Activated naive CD4-positive, alpha-beta T cell treated with anti-CD3 and anti-CD28 coated beads, Interleukin-2, amount 50 U/mL, for 24 hours (primary cell): ENCODE results near the gene TMBIM1.
A peak's percentile ranks its signal among the peaks of the same experiment; 100 is the strongest.

Experiments
- H3K27ac Mint-ChIP-seq: one replicate; pipeline ENCODE4 v1.8.0; 2021; ENCODE audit warnings: mild to moderate bottlenecking, mixed read lengths
- H3K27me3 Mint-ChIP-seq: one replicate; pipeline ENCODE4 v1.8.0; 2021; ENCODE audit warnings: mixed read lengths
- H3K36me3 Mint-ChIP-seq: one replicate; pipeline ENCODE4 v1.8.0; 2021; ENCODE audit warnings: mixed read lengths
- H3K4me1 Mint-ChIP-seq: one replicate; pipeline ENCODE4 v1.8.0; 2021; ENCODE audit warnings: mixed read lengths
- H3K4me3 Mint-ChIP-seq: one replicate; pipeline ENCODE4 v1.8.0; 2021; ENCODE audit warnings: mild to moderate bottlenecking, mixed read lengths
- H3K9me3 Mint-ChIP-seq: one replicate; pipeline ENCODE4 v1.8.0; 2021; ENCODE audit warnings: mixed read lengths

TMBIM1 gene, protein sequence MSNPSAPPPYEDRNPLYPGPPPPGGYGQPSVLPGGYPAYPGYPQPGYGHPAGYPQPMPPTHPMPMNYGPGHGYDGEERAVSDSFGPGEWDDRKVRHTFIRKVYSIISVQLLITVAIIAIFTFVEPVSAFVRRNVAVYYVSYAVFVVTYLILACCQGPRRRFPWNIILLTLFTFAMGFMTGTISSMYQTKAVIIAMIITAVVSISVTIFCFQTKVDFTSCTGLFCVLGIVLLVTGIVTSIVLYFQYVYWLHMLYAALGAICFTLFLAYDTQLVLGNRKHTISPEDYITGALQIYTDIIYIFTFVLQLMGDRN

DNA sequence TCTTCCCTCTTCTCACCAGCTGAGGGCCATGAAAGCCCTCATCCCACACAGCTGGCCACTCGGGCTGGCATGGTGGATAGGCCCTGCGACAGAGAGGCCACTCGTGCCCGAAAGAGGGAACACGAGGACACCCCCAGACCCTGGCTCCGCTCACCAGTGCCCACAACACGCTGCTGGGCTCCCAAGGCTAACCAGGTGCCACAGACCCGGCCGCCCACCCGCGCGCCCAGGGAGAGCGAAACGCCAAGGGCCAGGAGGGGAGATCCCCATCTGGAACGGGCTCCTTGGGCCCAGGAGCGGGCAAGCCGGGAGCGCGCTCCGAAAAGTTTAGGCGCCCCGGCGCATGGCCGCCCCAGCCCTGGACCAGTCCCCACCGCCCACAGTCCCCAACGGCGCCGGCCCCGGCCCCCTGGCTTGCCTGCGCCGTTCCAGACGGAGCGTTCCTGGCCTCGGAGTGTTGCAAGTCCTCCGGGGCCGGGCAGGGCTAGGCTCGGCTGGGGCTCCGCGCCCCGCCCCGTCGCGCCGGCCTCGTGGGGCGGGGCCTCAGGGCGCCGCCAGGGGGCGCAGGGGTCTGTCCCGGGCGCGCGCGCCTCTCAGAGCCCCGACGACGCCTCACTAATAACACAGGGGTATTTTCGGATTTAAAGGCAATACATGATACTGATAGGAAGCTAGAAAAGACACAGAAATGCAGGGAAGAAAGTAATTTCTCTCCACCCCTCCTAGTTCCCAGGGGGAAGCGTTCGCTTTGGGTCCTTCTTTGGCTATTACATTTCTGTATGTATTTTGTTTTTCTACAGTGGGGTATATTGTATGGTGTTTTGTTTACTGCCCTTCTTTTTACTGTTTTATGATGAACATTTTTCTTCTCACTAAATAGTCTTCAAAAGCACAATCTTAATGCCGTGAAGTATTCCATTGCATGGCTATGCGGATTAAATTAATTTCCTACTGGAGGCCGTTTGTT, at the start of gene TMBIM1:
TSS of gene TMBIM1 (minus strand) at position 456 of the 967 bp plus-strand sequence. CDS start 10,362 bp downstream, outside the sequence.
- Mint-ChIP-seq H3K9me3 (no peaks in the 10 kb centered on the region), H3K27me3 (no peaks in the 10 kb centered on the region), H3K27ac (peak within 1 kb of the TSS; percentile 94), H3K4me3 (peak within 1 kb of the TSS; percentile 92), H3K4me1 (peaks cover 52% of the 10 kb centered on the region), H3K36me3 (no peaks in the 10 kb centered on the region)

DNA sequence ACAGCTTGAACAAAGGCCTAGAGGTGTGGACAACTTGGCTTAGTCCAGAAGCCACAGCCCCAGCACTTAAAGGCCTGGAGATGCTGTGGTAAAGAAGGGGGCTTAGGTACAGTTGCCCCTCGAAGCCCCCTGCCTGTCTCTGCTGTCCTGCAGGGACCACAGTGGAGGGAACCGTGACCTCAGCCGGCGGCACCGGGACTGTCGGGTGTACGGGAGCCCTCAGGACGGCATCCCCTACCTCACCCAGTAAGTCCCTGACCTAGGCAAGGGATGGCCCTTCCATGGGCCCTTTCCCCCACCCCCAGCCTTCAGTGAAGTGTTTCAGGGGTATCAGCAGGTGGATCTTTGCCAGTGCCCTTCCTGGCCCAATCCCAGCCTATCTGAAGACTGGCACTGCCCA, 49.1 kb upstream of the TMBIM1 start:
- no peaks in the 10 kb centered on the region for H3K36me3 Mint-ChIP-seq
- H3K27ac Mint-ChIP-seq = no peak overlapping the region
- no peaks in the 10 kb centered on the region for H3K27me3 Mint-ChIP-seq
- no peaks in the 10 kb centered on the region for H3K4me1 Mint-ChIP-seq
- H3K9me3 Mint-ChIP-seq = no peaks in the 10 kb centered on the region
- H3K4me3 Mint-ChIP-seq = no peak overlapping the region

GRCh38 chr2:218340656-218341055, 48.4 kb upstream of the TMBIM1 start:
- no peaks in the 10 kb centered on the region for H3K9me3 Mint-ChIP-seq
- no peak overlapping the region for H3K4me3 Mint-ChIP-seq
- H3K27ac Mint-ChIP-seq = no peak overlapping the region
- no peaks in the 10 kb centered on the region for H3K27me3 Mint-ChIP-seq
- H3K36me3 Mint-ChIP-seq = no peaks in the 10 kb centered on the region
- H3K4me1 Mint-ChIP-seq = no peaks in the 10 kb centered on the region

- no peak overlapping the region for H3K4me3 Mint-ChIP-seq
- H3K4me1 Mint-ChIP-seq = no peaks in the 10 kb centered on the region
Measured at GRCh38 chr2:218334531-218334930, 42.2 kb upstream of the TMBIM1 start.

DNA sequence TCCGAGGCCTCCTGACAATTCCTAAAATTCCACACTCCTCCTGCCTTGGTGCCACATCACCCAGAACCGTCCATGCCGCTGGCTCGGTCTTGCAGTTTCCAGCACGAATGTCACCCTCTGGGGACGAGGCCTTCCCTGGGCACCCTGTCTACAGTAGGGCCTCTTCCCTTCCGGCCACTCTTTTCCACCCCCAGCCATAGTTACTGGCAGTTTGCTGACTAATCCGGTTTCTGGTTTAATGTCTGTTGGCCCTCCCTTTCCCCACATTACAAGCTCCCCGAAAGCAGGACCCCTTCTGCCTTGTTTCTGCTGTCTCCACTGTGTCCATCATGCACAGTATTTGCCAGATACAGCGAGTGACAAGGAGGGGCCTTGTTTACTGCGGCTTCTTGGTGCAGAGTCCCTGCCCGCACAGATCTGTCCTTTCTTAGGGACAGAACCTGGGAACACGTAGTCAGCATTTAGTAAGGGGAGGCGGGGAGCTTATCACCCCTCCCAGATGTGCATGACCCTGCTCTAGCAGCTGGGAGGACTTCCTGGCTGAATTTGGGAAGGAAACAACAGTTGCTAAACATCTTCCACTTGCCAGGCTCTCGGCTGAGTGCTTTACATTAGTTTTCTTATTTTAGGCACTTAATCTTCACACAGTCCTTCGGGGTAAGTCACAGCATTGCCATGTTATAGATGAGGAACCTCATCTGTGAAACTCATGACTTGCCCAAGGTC, 40.8 kb upstream of the TMBIM1 start:
- Mint-ChIP-seq H3K4me3 (no peak overlapping the region), H3K36me3 (no peaks in the 10 kb centered on the region), H3K9me3 (no peaks in the 10 kb centered on the region), H3K4me1 (peaks cover under 1% of the 10 kb centered on the region), H3K27me3 (no peaks in the 10 kb centered on the region), H3K27ac (no peak overlapping the region)

More at GRCh38 chr2:218334531-218334930, 42.2 kb upstream of the TMBIM1 start:
- Mint-ChIP-seq H3K27me3 (no peaks in the 10 kb centered on the region), H3K9me3 (no peaks in the 10 kb centered on the region), H3K27ac (no peak overlapping the region), H3K36me3 (no peaks in the 10 kb centered on the region)

- H3K27ac Mint-ChIP-seq = no peak overlapping the region
- no peak overlapping the region for H3K4me3 Mint-ChIP-seq
Measured at GRCh38 chr2:218332288-218332687, 40.0 kb upstream of the TMBIM1 start.

GRCh38 chr2:218331745-218332144, 39.4 kb upstream of the TMBIM1 start:
- no peaks in the 10 kb centered on the region for H3K9me3 Mint-ChIP-seq
- no peaks in the 10 kb centered on the region for H3K27me3 Mint-ChIP-seq
- no peaks in the 10 kb centered on the region for H3K36me3 Mint-ChIP-seq
- H3K4me3 Mint-ChIP-seq = no peak overlapping the region
- H3K4me1 Mint-ChIP-seq = peaks cover 9% of the 10 kb centered on the region
- H3K27ac Mint-ChIP-seq = no peak overlapping the region

More at GRCh38 chr2:218332288-218332687, 40.0 kb upstream of the TMBIM1 start:
- Mint-ChIP-seq H3K27me3 (no peaks in the 10 kb centered on the region), H3K36me3 (no peaks in the 10 kb centered on the region), H3K9me3 (no peaks in the 10 kb centered on the region), H3K4me1 (peaks cover 7% of the 10 kb centered on the region)

DNA sequence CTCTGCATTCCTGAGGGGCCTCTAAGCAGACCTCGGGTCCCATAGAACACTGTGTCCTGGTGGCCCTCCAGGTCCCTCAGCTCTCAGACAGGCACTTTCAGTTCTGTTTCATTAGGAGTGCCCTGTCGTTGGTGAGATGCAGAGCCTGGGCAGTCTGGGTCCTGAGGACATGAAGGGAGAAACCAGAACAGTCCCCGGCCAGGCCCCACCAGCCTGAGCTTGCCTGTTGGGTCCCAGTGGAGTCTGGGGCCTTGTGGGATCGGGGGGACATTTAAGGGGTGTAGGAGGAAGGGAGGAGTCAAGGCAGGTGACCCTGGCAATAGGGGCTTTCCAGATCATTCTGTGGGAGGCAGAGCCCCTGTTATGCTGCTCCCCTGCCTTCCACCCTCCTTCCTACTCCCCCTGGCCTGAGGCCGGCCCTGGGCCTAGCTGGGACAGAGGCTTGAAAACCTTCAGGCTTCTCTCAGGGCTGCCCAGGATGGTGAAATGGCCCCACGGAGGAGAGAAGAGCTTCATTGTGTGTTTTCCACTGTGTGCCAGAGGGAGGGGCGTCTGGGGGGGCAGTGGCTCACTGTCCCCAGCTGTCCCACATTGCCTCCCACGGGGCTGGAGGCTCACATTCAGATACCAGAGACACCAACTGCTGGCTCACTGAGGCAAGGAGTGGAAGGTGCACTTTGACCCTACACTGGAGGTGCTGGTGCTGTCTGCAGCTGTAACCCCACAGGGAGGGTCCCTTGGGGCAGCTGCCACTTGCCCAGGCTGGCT, 37.7 kb upstream of the TMBIM1 start:
- H3K36me3 Mint-ChIP-seq = no peaks in the 10 kb centered on the region
- H3K9me3 Mint-ChIP-seq = no peaks in the 10 kb centered on the region
- H3K4me3 Mint-ChIP-seq = no peak overlapping the region
- H3K27ac Mint-ChIP-seq = no peak overlapping the region
- peaks cover 21% of the 10 kb centered on the region for H3K4me1 Mint-ChIP-seq
- no peaks in the 10 kb centered on the region for H3K27me3 Mint-ChIP-seq

DNA sequence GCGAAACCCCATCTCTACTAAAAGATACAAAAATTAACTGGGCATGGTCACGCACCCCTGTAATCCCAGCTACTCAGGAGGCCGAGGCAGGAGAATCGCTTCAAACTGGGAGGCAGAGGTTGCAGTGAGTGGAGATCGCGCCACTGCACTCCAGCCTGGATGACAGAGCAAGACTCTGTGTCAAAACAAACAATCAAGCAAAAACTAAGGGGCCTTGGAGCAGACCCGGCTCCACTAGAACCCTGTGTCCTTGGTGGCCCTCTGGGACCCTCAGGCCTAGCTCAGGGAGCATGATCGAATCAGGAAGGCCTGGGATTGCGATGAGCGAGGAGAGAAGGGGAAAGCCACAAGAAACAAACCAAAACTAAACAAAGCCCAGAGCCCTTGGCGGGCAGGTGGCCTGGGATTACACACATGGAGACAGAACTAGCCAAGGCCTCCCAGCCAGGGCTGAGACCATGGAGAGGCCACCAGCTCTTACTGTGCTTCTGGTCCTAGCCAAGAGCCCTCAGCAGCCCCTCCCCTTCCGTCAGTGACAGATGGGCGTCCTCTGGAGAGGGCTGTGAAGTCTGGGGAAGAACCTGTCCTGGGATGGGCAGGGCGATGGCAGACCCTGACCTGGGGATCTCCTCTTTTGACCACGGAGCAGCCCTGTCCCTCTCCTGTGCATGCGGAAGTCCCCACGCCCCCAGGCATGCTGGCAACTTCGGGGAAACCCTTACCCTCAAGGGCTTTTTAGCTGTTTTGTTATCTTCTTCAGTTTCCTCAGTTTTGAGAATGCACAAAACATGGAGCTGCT, 36.9 kb upstream of the TMBIM1 start:
- Mint-ChIP-seq H3K4me3 (no peak overlapping the region), H3K27ac (no peak overlapping the region)

GRCh38 chr2:218328294-218328693, 36.0 kb upstream of the TMBIM1 start:
- Mint-ChIP-seq H3K36me3 (no peaks in the 10 kb centered on the region), H3K27ac (no peak overlapping the region), H3K4me3 (no peak overlapping the region), H3K9me3 (no peaks in the 10 kb centered on the region), H3K4me1 (peaks cover 26% of the 10 kb centered on the region), H3K27me3 (no peaks in the 10 kb centered on the region)

More for the DNA sequence above, 36.9 kb upstream of the TMBIM1 start:
- H3K27me3 Mint-ChIP-seq = no peaks in the 10 kb centered on the region
- no peaks in the 10 kb centered on the region for H3K36me3 Mint-ChIP-seq
- H3K9me3 Mint-ChIP-seq = no peaks in the 10 kb centered on the region
- H3K4me1 Mint-ChIP-seq = peaks cover 21% of the 10 kb centered on the region

- Mint-ChIP-seq H3K27ac (no peak overlapping the region), H3K36me3 (no peaks in the 10 kb centered on the region), H3K4me3 (no peak overlapping the region), H3K27me3 (no peaks in the 10 kb centered on the region), H3K4me1 (peaks cover 28% of the 10 kb centered on the region), H3K9me3 (no peaks in the 10 kb centered on the region)
Measured at GRCh38 chr2:218327451-218328210, 35.3 kb upstream of the TMBIM1 start.

- Mint-ChIP-seq H3K27me3 (no peaks in the 10 kb centered on the region), H3K9me3 (no peaks in the 10 kb centered on the region), H3K27ac (no peak overlapping the region), H3K36me3 (no peaks in the 10 kb centered on the region), H3K4me1 (peaks cover 34% of the 10 kb centered on the region), H3K4me3 (no peak overlapping the region)
Measured at GRCh38 chr2:218326315-218326714, 34.0 kb upstream of the TMBIM1 start.

DNA sequence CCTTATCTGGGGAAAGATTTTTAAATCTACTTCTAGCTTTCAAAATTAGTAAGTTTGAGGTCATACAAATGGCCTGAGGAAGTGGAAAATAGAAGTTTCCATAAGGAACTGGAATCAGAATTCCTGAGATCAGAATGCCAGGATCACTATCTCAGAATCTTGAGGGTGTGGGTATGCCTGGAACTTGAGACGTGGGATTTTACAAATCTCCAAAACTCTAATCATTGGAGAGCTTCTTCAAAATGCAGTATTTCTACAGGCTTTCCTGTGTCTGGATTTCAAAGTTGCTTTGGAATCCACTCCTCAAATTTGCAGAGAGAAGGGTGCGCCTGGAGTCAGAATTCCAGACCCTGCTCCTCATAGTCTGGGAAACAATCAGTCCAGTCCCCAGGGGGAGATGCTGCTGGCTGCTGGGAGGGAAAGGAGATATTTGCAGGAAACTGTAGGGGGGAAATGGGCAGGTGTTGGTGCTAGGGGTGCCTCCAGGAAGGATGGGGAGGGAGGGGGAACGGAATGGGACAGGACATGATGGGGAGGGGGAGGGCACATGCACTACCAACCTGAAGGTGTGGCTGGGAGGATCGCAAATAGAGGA, 33.4 kb upstream of the TMBIM1 start:
- H3K36me3 Mint-ChIP-seq = no peaks in the 10 kb centered on the region
- no peaks in the 10 kb centered on the region for H3K27me3 Mint-ChIP-seq
- peaks cover 41% of the 10 kb centered on the region for H3K4me1 Mint-ChIP-seq
- H3K4me3 Mint-ChIP-seq = no peak overlapping the region
- no peak overlapping the region for H3K27ac Mint-ChIP-seq
- H3K9me3 Mint-ChIP-seq = no peaks in the 10 kb centered on the region
